Hepatocyte (in vitro differentiated cells): ENCODE measurements around the gene WNT7A.

ENCODE experiments used
- EZH2 ChIP-seq: fragments of 200-600 bp; sonication (generic); IDR thresholded peaks from 2 replicates; pipeline ENCODE4 v1.6.1; 2016; ENCODE audit warnings: antibody characterized with exemption, mild to moderate bottlenecking, borderline replicate concordance
- EZH2phosphoT487 ChIP-seq: fragments of 200-600 bp; sonication (generic); IDR thresholded peaks from one replicate; pipeline ENCODE4 v1.6.1; 2018; ENCODE audit warnings: antibody characterized with exemption, mild to moderate bottlenecking, low read depth, moderate library complexity; ENCODE audit not compliant: unreplicated experiment, severe bottlenecking
- TF ChIP-seq, protein P1 (sequence below): fragments of 200-600 bp; sonication (generic); IDR thresholded peaks from 2 replicates; pipeline ENCODE4 v1.5.1; 2016; ENCODE audit warnings: antibody characterized with exemption, mild to moderate bottlenecking; ENCODE audit not compliant: poor library complexity

DNA sequence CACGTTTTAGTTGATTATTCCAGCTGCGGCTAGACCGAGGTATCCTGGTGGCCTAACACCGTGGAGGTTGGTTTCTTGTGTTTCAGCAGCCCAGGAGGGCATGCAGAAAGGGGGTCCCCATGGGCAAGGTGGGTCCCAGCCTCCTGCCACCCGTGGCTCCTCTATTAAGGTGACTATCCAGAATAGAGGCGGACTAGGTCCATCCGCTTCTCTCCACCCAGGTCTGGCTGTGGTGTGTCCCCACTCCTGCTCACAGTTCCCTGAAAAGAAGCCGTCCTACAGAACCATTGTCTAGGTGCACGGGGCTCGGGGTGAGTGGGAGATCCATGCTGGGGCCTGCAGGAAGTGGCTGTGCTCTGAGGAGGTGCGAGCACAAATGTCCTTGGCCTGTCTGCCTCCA is 81.5 kb downstream of the WNT7A start:
- TF ChIP-seq EZH2 (no peak), EZH2phosphoT487 (no peak)
- TF ChIP-seq, protein P1, sequence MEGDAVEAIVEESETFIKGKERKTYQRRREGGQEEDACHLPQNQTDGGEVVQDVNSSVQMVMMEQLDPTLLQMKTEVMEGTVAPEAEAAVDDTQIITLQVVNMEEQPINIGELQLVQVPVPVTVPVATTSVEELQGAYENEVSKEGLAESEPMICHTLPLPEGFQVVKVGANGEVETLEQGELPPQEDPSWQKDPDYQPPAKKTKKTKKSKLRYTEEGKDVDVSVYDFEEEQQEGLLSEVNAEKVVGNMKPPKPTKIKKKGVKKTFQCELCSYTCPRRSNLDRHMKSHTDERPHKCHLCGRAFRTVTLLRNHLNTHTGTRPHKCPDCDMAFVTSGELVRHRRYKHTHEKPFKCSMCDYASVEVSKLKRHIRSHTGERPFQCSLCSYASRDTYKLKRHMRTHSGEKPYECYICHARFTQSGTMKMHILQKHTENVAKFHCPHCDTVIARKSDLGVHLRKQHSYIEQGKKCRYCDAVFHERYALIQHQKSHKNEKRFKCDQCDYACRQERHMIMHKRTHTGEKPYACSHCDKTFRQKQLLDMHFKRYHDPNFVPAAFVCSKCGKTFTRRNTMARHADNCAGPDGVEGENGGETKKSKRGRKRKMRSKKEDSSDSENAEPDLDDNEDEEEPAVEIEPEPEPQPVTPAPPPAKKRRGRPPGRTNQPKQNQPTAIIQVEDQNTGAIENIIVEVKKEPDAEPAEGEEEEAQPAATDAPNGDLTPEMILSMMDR = no peak
